Neural cell (in vitro differentiated cells): ENCODE measurements around the gene SLC12A9. TPM values are rescaled to one million over a fixed set of nuclear protein-coding genes. Genes with fewer than 3 reads are reported as not detected.
A peak's percentile ranks its signal among the peaks of the same experiment; 100 is the strongest.

Experiments used
- H2AFZ ChIP-seq: fragments of 200-600, 300-800 bp; sonication (generic), shearing (Covaris generic); 2 replicates; pipeline ENCODE4 v1.6.0; 2014; ENCODE audit warnings: low read depth, mild to moderate bottlenecking, antibody characterized with exemption, low read length, moderate library complexity
- H3F3A ChIP-seq: fragments of 200-600 bp; shearing (Covaris generic); 2 replicates; pipeline ENCODE4 v1.6.1; 2016; ENCODE audit warnings: mild to moderate bottlenecking, moderate library complexity, mixed read lengths, antibody characterized with exemption, low read length; ENCODE audit not compliant: insufficient read depth, poor library complexity, severe bottlenecking
- H3K27ac ChIP-seq: fragments of 200-600, 300-800 bp; sonication (generic), shearing (Covaris generic); 2 replicates; pipeline ENCODE4 v1.5.1; 2014; ENCODE audit warnings: mild to moderate bottlenecking, low read length, moderate library complexity
- H3K27me3 ChIP-seq: fragments of 300-800, 200-600 bp; sonication (generic), shearing (Covaris generic); 2 replicates; pipeline ENCODE4 v1.6.0; 2014; ENCODE audit warnings: mild to moderate bottlenecking, low read depth, low read length, moderate library complexity; ENCODE audit not compliant: insufficient read depth
- H3K36me3 ChIP-seq: fragments of 300-800, 200-600 bp; sonication (generic), shearing (Covaris generic); 2 replicates; pipeline ENCODE4 v1.5.1; 2014; ENCODE audit warnings: mild to moderate bottlenecking, antibody characterized with exemption, low read length, moderate library complexity; ENCODE audit not compliant: insufficient read depth
- H3K4me2 ChIP-seq: fragments of 300-800, 200-600 bp; sonication (generic), shearing (Covaris generic); 2 replicates; pipeline ENCODE4 v1.6.0; 2014; ENCODE audit warnings: mild to moderate bottlenecking, low read length
- H3K4me3 ChIP-seq: fragments of 300-800, 200-600 bp; sonication (generic), shearing (Covaris generic); 2 replicates; pipeline ENCODE4 v1.5.1; 2014; ENCODE audit warnings: mild to moderate bottlenecking, low read length, moderate library complexity
- H3K79me2 ChIP-seq: fragments of 200-600 bp; shearing (Covaris generic); replicated peaks from 2 replicates; pipeline ENCODE4 v1.6.0; 2014; ENCODE audit warnings: mild to moderate bottlenecking, low read length, moderate library complexity; ENCODE audit not compliant: insufficient read depth
- H3K9ac ChIP-seq: fragments of 300-800, 200-600 bp; sonication (generic), shearing (Covaris generic); 2 replicates; pipeline ENCODE4 v1.6.1; 2016; ENCODE audit warnings: mild to moderate bottlenecking, low read length, mixed read lengths
- H3K9me2 ChIP-seq: fragments of 200-600 bp; shearing (Covaris generic); 2 replicates; pipeline ENCODE4 v1.6.1; 2016; ENCODE audit warnings: mild to moderate bottlenecking, low read length, mixed read lengths; ENCODE audit not compliant: insufficient read depth
- H3K9me3 ChIP-seq: fragments of 200-600, 300-800 bp; sonication (generic), shearing (Covaris generic); 2 replicates; pipeline ENCODE4 v1.6.1; 2016; ENCODE audit warnings: mild to moderate bottlenecking, mixed run types, low read length, moderate library complexity, mixed read lengths
- H4K20me1 ChIP-seq: fragments of 200-600 bp; shearing (Covaris generic); 2 replicates; pipeline ENCODE4 v1.6.1; 2016; ENCODE audit warnings: mild to moderate bottlenecking, mixed run types; ENCODE audit not compliant: insufficient read depth
- CTCF ChIP-seq: fragments of 450-650 bp; IDR thresholded peaks from 2 replicates; pipeline ENCODE4 v1.5.1; 2014; ENCODE audit warnings: antibody characterized with exemption, mild to moderate bottlenecking, moderate library complexity; ENCODE audit not compliant: poor library complexity, severe bottlenecking
- EP300 ChIP-seq: fragments of 450-650 bp; conservative IDR thresholded peaks from 2 replicates; pipeline ENCODE4 v1.6.1; 2014; ENCODE audit warnings: antibody characterized with exemption, mild to moderate bottlenecking, moderate library complexity; ENCODE audit not compliant: poor library complexity, severe bottlenecking
- EZH2 ChIP-seq: fragments of 200-600, 300-800 bp; shearing (Covaris generic), sonication (generic); IDR thresholded peaks from 2 replicates; pipeline ENCODE4 v1.6.1; 2014; ENCODE audit warnings: antibody characterized with exemption, low read length, borderline replicate concordance, mild to moderate bottlenecking; ENCODE audit not compliant: insufficient read depth, poor library complexity, severe bottlenecking
- MXI1 ChIP-seq: fragments of 450-650 bp; conservative IDR thresholded peaks from 2 replicates; pipeline ENCODE4 v1.6.1; 2014; ENCODE audit warnings: antibody characterized with exemption, mild to moderate bottlenecking; ENCODE audit not compliant: poor library complexity, severe bottlenecking
- POLR2AphosphoS5 ChIP-seq: IDR thresholded peaks from 2 replicates; pipeline ENCODE4 v1.6.1; 2012
- RAD21 ChIP-seq: fragments of 450-650 bp; conservative IDR thresholded peaks from 2 replicates; pipeline ENCODE4 v1.6.1; 2014; ENCODE audit warnings: antibody characterized with exemption, mild to moderate bottlenecking, moderate library complexity
- REST ChIP-seq: IDR thresholded peaks from 2 replicates; pipeline ENCODE4 v1.6.1; 2012; ENCODE audit warnings: borderline replicate concordance
- SMC3 ChIP-seq: fragments of 450-650 bp; conservative IDR thresholded peaks from 2 replicates; pipeline ENCODE4 v1.6.1; 2014; ENCODE audit warnings: antibody characterized with exemption, mild to moderate bottlenecking, moderate library complexity; ENCODE audit not compliant: poor library complexity
- TAF1 ChIP-seq: IDR thresholded peaks from 2 replicates; pipeline ENCODE4 v1.6.1; 2012; ENCODE audit warnings: low read depth
- polyA plus RNA-seq: library from polyadenylated mRNA; depleted of rRNA; stranded (reverse); fragments of >200 nt; gene quantifications from 2 replicates; pipeline ENCODE4 v1.2.3, GENCODE V29; 2014

Gene SLC12A9
- polyA plus RNA-seq, 1 donor from 2014 or later: 21.2 TPM

GRCh38 chr7:100873599-100874299 lies 21.2 kb downstream of the SLC12A9 start:
- Histone ChIP-seq H3K9ac (peak overlapping the region; percentile 99), H4K20me1 (no peaks in the 10 kb centered on the region), H3K4me3 (peak overlapping the region; percentile 95), H3F3A (no peaks in the 10 kb centered on the region), H3K36me3 (no peaks in the 10 kb centered on the region), H2AFZ (peak overlapping the region; percentile 99), H3K9me3 (no peaks in the 10 kb centered on the region), H3K9me2 (no peaks in the 10 kb centered on the region), H3K4me2 (peak overlapping the region; percentile 91), H3K27me3 (no peaks in the 10 kb centered on the region), H3K79me2 (peaks cover 38% of the 10 kb centered on the region), H3K27ac (peak overlapping the region; percentile 99)
- TF ChIP-seq EP300 (no peak), EZH2 (no peak), TAF1 (no peak), POLR2AphosphoS5 (no peak), REST (no peak), MXI1 (no peak), RAD21 (no peak), CTCF (no peak), SMC3 (no peak)

GRCh38 chr7:100874300-100874576 lies 21.7 kb downstream of the SLC12A9 start:
- H3K27me3 ChIP-seq: no peaks in the 10 kb centered on the region
- H3K27ac ChIP-seq: peak overlapping the region; percentile 99
- peak overlapping the region; percentile 91 for H3K4me2 ChIP-seq
- H3F3A ChIP-seq: no peaks in the 10 kb centered on the region
- H3K9me3 ChIP-seq: no peaks in the 10 kb centered on the region
- no peaks in the 10 kb centered on the region for H3K36me3 ChIP-seq
- peaks cover 42% of the 10 kb centered on the region for H3K79me2 ChIP-seq
- H3K9me2 ChIP-seq: no peaks in the 10 kb centered on the region
- H2AFZ ChIP-seq: peak overlapping the region; percentile 99
- peak overlapping the region; percentile 95 for H3K4me3 ChIP-seq
- peak overlapping the region; percentile 99 for H3K9ac ChIP-seq
- no peak for TF ChIP-seq CTCF
- TF ChIP-seq MXI1: no peak
- no peak for TF ChIP-seq TAF1
- no peak for TF ChIP-seq SMC3
- H4K20me1 ChIP-seq: no peaks in the 10 kb centered on the region
